GM21717 (cell line): Measurements from ENCODE around the gene PACRG.
"Not testable (repeated sequence)": the region's sequence is repeated elsewhere in the genome, so short reads cannot be mapped to it uniquely, and the experiment has no call there.

ENCODE experiments used
- ATAC-seq: cut with Tn5 transposase; IDR thresholded peaks from one replicate; pipeline ENCODE4 v1.9.1; 2021; ENCODE audit warnings: mild to moderate bottlenecking, moderate library complexity; ENCODE audit not compliant: unreplicated experiment

The PACRG gene

GRCh38 chr6:163300838-163301237, 573.1 kb downstream of the PACRG start:
- no peak for ATAC-seq

- ATAC-seq: no peak
Measured at GRCh38 chr6:163301726-163302635, 574.2 kb downstream of the PACRG start.

- ATAC-seq: no peak
Measured at GRCh38 chr6:163302747-163303146, 575.0 kb downstream of the PACRG start.

GRCh38 chr6:163306000-163306399, 578.2 kb downstream of the PACRG start:
- ATAC-seq: no peak

- no peak for ATAC-seq
Measured at GRCh38 chr6:163308629-163309440, 581.1 kb downstream of the PACRG start.

- no peak for ATAC-seq
Measured at GRCh38 chr6:163309491-163310026, 581.8 kb downstream of the PACRG start.

- ATAC-seq: no peak
Measured at GRCh38 chr6:163310096-163310972, 582.6 kb downstream of the PACRG start.

GRCh38 chr6:163310973-163311383, 583.2 kb downstream of the PACRG start:
- ATAC-seq: no peak

- no peak for ATAC-seq
Measured at GRCh38 chr6:163311830-163312229, 584.1 kb downstream of the PACRG start.

GRCh38 chr6:163313566-163313965, 585.8 kb downstream of the PACRG start:
- no peak for ATAC-seq

- ATAC-seq: no peak
Measured at GRCh38 chr6:163313981-163314380, 586.2 kb downstream of the PACRG start.

- no peak for ATAC-seq
Measured at GRCh38 chr6:163314791-163315470, 587.2 kb downstream of the PACRG start.

GRCh38 chr6:163316866-163317495, 589.2 kb downstream of the PACRG start:
- not testable (repeated sequence) for ATAC-seq

- no peak for ATAC-seq
Measured at GRCh38 chr6:163318071-163318786, 590.5 kb downstream of the PACRG start.

GRCh38 chr6:163319609-163320366, 592.0 kb downstream of the PACRG start:
- ATAC-seq: no peak

GRCh38 chr6:163320402-163320801, 592.6 kb downstream of the PACRG start:
- ATAC-seq: no peak

GRCh38 chr6:163320804-163321203, 593.0 kb downstream of the PACRG start:
- ATAC-seq: no peak

- ATAC-seq: no peak
Measured at GRCh38 chr6:163321717-163322116, 593.9 kb downstream of the PACRG start.
